H1 (cell line): ENCODE results near the gene PGAP2. TPM values are rescaled to one million over a fixed set of nuclear protein-coding genes. Genes with fewer than 3 reads are reported as not detected.

Experiments
- CTCF ChIA-PET: fragments of 300-600 bp; sonication (Branson Sonifier 250); formaldehyde crosslinking; loops from one replicate; lab custom pipeline; 2021; ENCODE audit not compliant: partially characterized antibody; lab: Charles Lee
- POLR2A ChIA-PET: fragments of 300-600 bp; sonication (Branson Sonifier 250); formaldehyde crosslinking; loops from one replicate; lab custom pipeline; 2021; ENCODE audit warnings: inconsistent platforms; ENCODE audit not compliant: partially characterized antibody; lab: Charles Lee
- DNase-seq, 2 experiments: peaks; one replicate each; pipeline versions ENCODE4 v3.0.0 to v3.0.0-alpha.2; 2010 to 2022; ENCODE audit warnings: low spot score in 2 of 2, low read depth in 1 of 2, mixed read lengths in 1 of 2
- FAIRE-seq: peaks from 2 replicates; lab custom pipeline; 2011; peaks lifted over from hg19 to GRCh38; lab: Jason Lieb, UNC
- H2AFZ ChIP-seq: 2 replicates; pipeline ENCODE4 v1.8.1; 2012; ENCODE audit warnings: low read length, inconsistent platforms
- H2AK5ac ChIP-seq: 2 replicates; pipeline ENCODE4 v1.6.1; 2013; ENCODE audit warnings: low read depth, low read length
- H2BK120ac ChIP-seq: replicated peaks from 2 replicates; pipeline ENCODE3; 2013; ENCODE audit warnings: low read depth, low read length, inconsistent platforms
- H2BK12ac ChIP-seq: 2 replicates; pipeline ENCODE4 v1.6.1; 2013; ENCODE audit warnings: low read depth, low read length
- H2BK15ac ChIP-seq: 2 replicates; pipeline ENCODE4 v1.6.1; 2013; ENCODE audit warnings: low read length
- H2BK20ac ChIP-seq: 2 replicates; pipeline ENCODE4 v1.6.1; 2013; ENCODE audit warnings: low read length
- H2BK5ac ChIP-seq: 2 replicates; pipeline ENCODE4 v1.6.1; 2013; ENCODE audit warnings: low read depth, low read length
- H3K14ac ChIP-seq: 2 replicates; pipeline ENCODE4 v1.6.1; 2013; ENCODE audit warnings: inconsistent platforms; ENCODE audit not compliant: insufficient read length
- H3K18ac ChIP-seq: 2 replicates; pipeline ENCODE4 v1.6.1; 2013; ENCODE audit warnings: low read length; ENCODE audit errors: extremely low read depth
- H3K23ac ChIP-seq: 2 replicates; pipeline ENCODE4 v1.6.1; 2013; ENCODE audit warnings: inconsistent platforms; ENCODE audit not compliant: insufficient read length
- H3K23me2 ChIP-seq: 2 replicates; pipeline ENCODE4 v1.6.1; 2013; ENCODE audit warnings: low read depth, low read length
- H3K27ac ChIP-seq: 2 replicates; pipeline ENCODE4 v1.6.1; 2011; ENCODE audit warnings: low read depth, low read length, inconsistent platforms
- H3K27me3 ChIP-seq, 4 experiments: replicated peaks in 1 of 4; 1 replicate in 1 of 4; 2 replicates in 3 of 4; pipeline versions ENCODE4 v1.6.1 to v1.8.1; 2011 to 2013; ENCODE audit warnings: low read length in 3 of 4, mild to moderate bottlenecking in 3 of 4, inconsistent platforms in 2 of 4, mixed read lengths in 2 of 4, moderate library complexity in 1 of 4; ENCODE audit not compliant: control insufficient read depth in 3 of 4, insufficient read depth in 3 of 4; ENCODE audit errors: extremely low read depth in 1 of 4
- H3K36me3 ChIP-seq, 4 experiments: 2 replicates each; pipeline versions ENCODE4 v1.6.1 to v1.8.1; 2011 to 2013; ENCODE audit warnings: mild to moderate bottlenecking in 4 of 4, low read length in 3 of 4, moderate library complexity in 2 of 4, control low read depth in 1 of 4, inconsistent platforms in 1 of 4; ENCODE audit not compliant: insufficient read depth in 4 of 4, control insufficient read depth in 2 of 4
- H3K4ac ChIP-seq: replicated peaks from 2 replicates; pipeline ENCODE3; 2013; ENCODE audit warnings: low read length, low read depth, mixed read lengths, inconsistent platforms; ENCODE audit not compliant: insufficient read length
- H3K4me1 ChIP-seq, 4 experiments: replicated peaks in 1 of 4; 1 replicate in 1 of 4; 2 replicates in 3 of 4; pipeline versions ENCODE4 v1.6.1 to v1.8.1; 2011 to 2013; ENCODE audit warnings: low read length in 3 of 4, inconsistent platforms in 2 of 4, mixed read lengths in 1 of 4; ENCODE audit not compliant: insufficient read depth in 4 of 4, control insufficient read depth in 3 of 4
- H3K4me2 ChIP-seq, 2 experiments: 2 replicates each; pipeline versions ENCODE4 v1.6.1 to v1.8.1; 2011 to 2013; ENCODE audit warnings: low read depth in 2 of 2, low read length in 2 of 2, control low read depth in 1 of 2, inconsistent platforms in 1 of 2, mild to moderate bottlenecking in 1 of 2; ENCODE audit not compliant: insufficient read depth in 1 of 2
- H3K4me3 ChIP-seq, 4 experiments: fragments of 200-600, 300-600 bp in 1 of 4; sonication (generic), shearing (Covaris generic), sonication (Bioruptor Twin) in 1 of 4; 2 replicates each; pipeline versions ENCODE4 v1.5.1 to v1.8.1; 2011 to 2016; ENCODE audit warnings: low read length in 4 of 4, low read depth in 3 of 4, control low read depth in 2 of 4, inconsistent platforms in 2 of 4, mild to moderate bottlenecking in 2 of 4, mixed read lengths in 1 of 4, moderate library complexity in 1 of 4; ENCODE audit not compliant: insufficient read depth in 2 of 4; ENCODE audit errors: extremely low read depth in 1 of 4
- H3K56ac ChIP-seq: replicated peaks from 2 replicates; pipeline ENCODE3; 2013; ENCODE audit warnings: low read depth, mild to moderate bottlenecking, mixed read lengths, low read length, inconsistent platforms; ENCODE audit not compliant: insufficient read length
- H3K79me1 ChIP-seq: 2 replicates; pipeline ENCODE4 v1.6.1; 2013; ENCODE audit warnings: low read depth, low read length, control low read depth
- H3K79me2 ChIP-seq, 2 experiments: 2 replicates each; pipeline versions ENCODE4 v1.6.1 to v1.8.1; 2012 to 2013; ENCODE audit warnings: low read length in 2 of 2, mild to moderate bottlenecking in 2 of 2, inconsistent platforms in 1 of 2; ENCODE audit not compliant: insufficient read depth in 2 of 2, control insufficient read depth in 1 of 2
- H3K9ac ChIP-seq, 4 experiments: replicated peaks in 1 of 4; 1 replicate in 1 of 4; 2 replicates in 3 of 4; pipeline versions ENCODE4 v1.6.1 to v1.8.1; 2011 to 2013; ENCODE audit warnings: low read depth in 3 of 4, low read length in 3 of 4, control low read depth in 2 of 4, mild to moderate bottlenecking in 2 of 4, moderate library complexity in 2 of 4, inconsistent platforms in 1 of 4; ENCODE audit errors: extremely low read depth in 1 of 4
- H3K9me3 ChIP-seq, 2 experiments: 2 replicates each; pipeline versions ENCODE4 v1.6.1 to v1.8.1; 2012 to 2013; ENCODE audit warnings: mild to moderate bottlenecking in 2 of 2, moderate library complexity in 2 of 2, control low read depth in 1 of 2, inconsistent platforms in 1 of 2, low read depth in 1 of 2, low read length in 1 of 2, mixed read lengths in 1 of 2; ENCODE audit not compliant: insufficient read depth in 2 of 2
- H4K20me1 ChIP-seq, 2 experiments: replicated peaks in 1 of 2; 2 replicates each; pipeline versions ENCODE3 to v1.8.1; 2011 to 2013; ENCODE audit warnings: inconsistent platforms in 2 of 2, low read length in 2 of 2, mild to moderate bottlenecking in 1 of 2; ENCODE audit not compliant: insufficient read depth in 2 of 2, control insufficient read depth in 1 of 2
- H4K5ac ChIP-seq: 2 replicates; pipeline ENCODE4 v1.6.1; 2013; ENCODE audit warnings: low read length, low read depth, mixed read lengths, inconsistent platforms; ENCODE audit not compliant: insufficient read length
- H4K8ac ChIP-seq: 2 replicates; pipeline ENCODE4 v1.8.0; 2013; ENCODE audit warnings: mild to moderate bottlenecking, moderate library complexity, low read length, inconsistent platforms; ENCODE audit not compliant: insufficient read depth; ENCODE audit errors: extremely low read depth
- H4K91ac ChIP-seq: replicated peaks from 2 replicates; pipeline ENCODE3; 2013; ENCODE audit warnings: low read length, mixed read lengths, inconsistent platforms; ENCODE audit not compliant: insufficient read length
- WGBS, 2 experiments: shearing (Covaris generic) in 1 of 2; methylation state at CpG; one replicate each; pipeline versions ENCODE4 v1.1.6 to v1.1.7; 2013 to 2015; ENCODE audit warnings: low lambda C conversion rate in 2 of 2, mixed read lengths in 2 of 2, inconsistent platforms in 1 of 2, low coverage in 1 of 2, missing lambda C conversion rate in 1 of 2; ENCODE audit not compliant: insufficient replicate concordance in 2 of 2, insufficient coverage in 1 of 2, insufficient read length in 1 of 2; ENCODE audit errors: extremely low coverage in 1 of 2, missing lambda C conversion rate in 1 of 2; 5-methylcytosine and 5-hydroxymethylcytosine counted together
- polyA plus RNA-seq, 7 experiments: library from polyadenylated mRNA; depleted of rRNA in 3 of 7; stranded (reverse) in 5 of 7; unstranded in 2 of 7; fragments of >200 nt in 5 of 7; fragments of 200-250 nt in 2 of 7; gene quantifications; 1 replicate in 5 of 7; 2 replicates in 1 of 7; 4 replicates in 1 of 7; pipeline versions ENCODE4 v1.2.1 to v1.2.3, GENCODE V29; 2011 to 2013; ENCODE audit warnings: missing spikeins in 2 of 7, mixed read lengths in 2 of 7
- total RNA-seq: library from RNA; stranded (reverse); fragmentation: NEBNext Ultra II Directional; extraction: Animal tissue kit (Norgen Biotek cat#: 25700); gene quantifications from 2 replicates; pipeline ENCODE4 v1.2.1, GENCODE V29; 2021

The PGAP2 gene
- total and polyA plus RNA-seq, 2 of the 8 experiments (the other 6 are each of a cell fraction or from before 2014, with no cell fraction given), result 56.5 to 106 TPM

- peak within 1 kb of the TSS; percentile 1 for H4K91ac ChIP-seq
- peak within 1 kb of the TSS; percentile 75; the same call in 1 of the 2 replicates for H2BK12ac ChIP-seq
- H3K79me1 ChIP-seq, result no peaks in the 10 kb centered on the region
- no peak within 1 kb of the TSS for H2AK5ac ChIP-seq
- H2BK5ac ChIP-seq, result peak within 1 kb of the TSS; percentile 71; the same call in 1 of the 2 replicates
- no peaks in the 10 kb centered on the region for H3K9me3 ChIP-seq
- peaks cover 0 to 13% (median 8%) of the 10 kb centered on the region in 4 experiments; a peak in 5 of 7 replicates for H3K27me3 ChIP-seq
- H4K5ac ChIP-seq, result no peak within 1 kb of the TSS
- H3K23ac ChIP-seq, result no peak within 1 kb of the TSS
- DNase-seq (peak; percentile 75 to 100), FAIRE-seq (no peak)
- H2BK120ac ChIP-seq, result no peak within 1 kb of the TSS
- H3K56ac ChIP-seq, result no peak within 1 kb of the TSS
- H3K27ac ChIP-seq, result no peak within 1 kb of the TSS
- H3K18ac ChIP-seq, result peak within 1 kb of the TSS; percentile 88
- H3K4me1 ChIP-seq, result peaks cover 10 to 17% (median 11%) of the 10 kb centered on the region in 4 experiments
- peak within 1 kb of the TSS; percentile 47 to 84 (median 72) for H3K4me3 ChIP-seq
- peak within 1 kb of the TSS; percentile 73 for H4K8ac ChIP-seq
- peak within 1 kb of the TSS; percentile 88; the same call in 1 of the 2 replicates for H2BK15ac ChIP-seq
- no peaks in the 10 kb centered on the region for H3K79me2 ChIP-seq
- CTCF ChIA-PET, result interaction anchor here (0.6 to 20.2 kb wide), 53 partner anchors 8 to 250 kb away, joined by 3 to 422 read pairs (median 4); partner anchors contain the start of genes PGAP2 and RHOG
- H2AFZ ChIP-seq, result peak within 1 kb of the TSS; percentile 100
- H4K20me1 ChIP-seq, result no peaks in the 10 kb centered on the region
- H3K23me2 ChIP-seq, result peaks cover 8% of the 10 kb centered on the region; the same call in 1 of the 2 replicates
- POLR2A ChIA-PET, result interaction anchor here (0.6 to 2.9 kb wide), 11 partner anchors 9 to 1595 kb away, joined by 3 to 13 read pairs (median 4); partner anchors contain the start of gene RHOG
- no peaks in the 10 kb centered on the region for H3K36me3 ChIP-seq
- H3K9ac ChIP-seq, result peak within 1 kb of the TSS in 2 of 4 experiments; percentile 48 to 53; a peak in 5 of 7 replicates
- H3K4ac ChIP-seq, result no peak within 1 kb of the TSS
- no peak within 1 kb of the TSS for H3K14ac ChIP-seq
- WGBS, 2 experiments, result 3% methylated on average over 47 of the region's 87 CpGs; no CpG with 5 or more reads in 1 of the 2 experiments
- peak within 1 kb of the TSS; percentile 76 to 85 for H3K4me2 ChIP-seq
- H2BK20ac ChIP-seq, result peak within 1 kb of the TSS; percentile 82; the same call in 1 of the 2 replicates
Observed at GRCh38 chr11:3854977-3855807, 46.8 kb downstream of the PGAP2 start, which contains the start of gene STIM1. STIM1 (plus strand) TSS chr11:3855664; CDS start chr11:3856271, 607 bp downstream.
